Activated T-cell treated with anti-CD3 and anti-CD28 coated beads for 24 hours (primary cell): Measurements from ENCODE around the gene PRDM4.

ENCODE experiments used
- DNase-seq: peaks from one replicate; pipeline ENCODE4 v3.0.0-alpha.2; 2020; ENCODE audit warnings: low read depth

The PRDM4 gene

GRCh38 chr12:107760809-107761501 lies at the start of gene PRDM4:
Gene PRDM4 (minus strand): TSS chr12:107761137. CDS start chr12:107760515, 622 bp downstream.
- peak; percentile 88 for DNase-seq

GRCh38 chr12:107807471-107808150 lies 46.7 kb upstream of the PRDM4 start:
- no peak for DNase-seq

GRCh38 chr12:107805488-107806180 lies 44.7 kb upstream of the PRDM4 start:
- DNase-seq, result no peak

- no peak for DNase-seq
Observed at GRCh38 chr12:107803092-107803491, 42.2 kb upstream of the PRDM4 start.

- no peak for DNase-seq
Observed at GRCh38 chr12:107801150-107801549, 40.2 kb upstream of the PRDM4 start.

GRCh38 chr12:107798580-107798979 lies 37.6 kb upstream of the PRDM4 start:
- DNase-seq, result no peak

- no peak for DNase-seq
Observed at GRCh38 chr12:107794451-107794850, 33.5 kb upstream of the PRDM4 start.

- DNase-seq, result no peak
Observed at GRCh38 chr12:107791465-107792089, 30.6 kb upstream of the PRDM4 start.

GRCh38 chr12:107788690-107789458 lies 27.9 kb upstream of the PRDM4 start:
- DNase-seq, result no peak

- no peak for DNase-seq
Observed at GRCh38 chr12:107788281-107788680, 27.3 kb upstream of the PRDM4 start.

GRCh38 chr12:107783406-107784376 lies 22.8 kb upstream of the PRDM4 start:
- no peak for DNase-seq

- DNase-seq, result no peak
Observed at GRCh38 chr12:107782067-107782466, 21.1 kb upstream of the PRDM4 start.

GRCh38 chr12:107780298-107780697 lies 19.4 kb upstream of the PRDM4 start:
- DNase-seq, result no peak

- no peak for DNase-seq
Observed at GRCh38 chr12:107779077-107779831, 18.3 kb upstream of the PRDM4 start.

GRCh38 chr12:107778383-107779025 lies 17.6 kb upstream of the PRDM4 start:
- DNase-seq, result no peak

- DNase-seq, result no peak
Observed at GRCh38 chr12:107776171-107776570, 15.2 kb upstream of the PRDM4 start.

- no peak for DNase-seq
Observed at GRCh38 chr12:107775093-107775721, 14.3 kb upstream of the PRDM4 start.

GRCh38 chr12:107774349-107775029 lies 13.6 kb upstream of the PRDM4 start, which contains the start of gene ASCL4:
Gene ASCL4 (plus strand): TSS chr12:107774704. CDS start chr12:107775219, 515 bp downstream.
- DNase-seq, result no peak
